ENCODE results near the gene SSTR4.

DNA sequence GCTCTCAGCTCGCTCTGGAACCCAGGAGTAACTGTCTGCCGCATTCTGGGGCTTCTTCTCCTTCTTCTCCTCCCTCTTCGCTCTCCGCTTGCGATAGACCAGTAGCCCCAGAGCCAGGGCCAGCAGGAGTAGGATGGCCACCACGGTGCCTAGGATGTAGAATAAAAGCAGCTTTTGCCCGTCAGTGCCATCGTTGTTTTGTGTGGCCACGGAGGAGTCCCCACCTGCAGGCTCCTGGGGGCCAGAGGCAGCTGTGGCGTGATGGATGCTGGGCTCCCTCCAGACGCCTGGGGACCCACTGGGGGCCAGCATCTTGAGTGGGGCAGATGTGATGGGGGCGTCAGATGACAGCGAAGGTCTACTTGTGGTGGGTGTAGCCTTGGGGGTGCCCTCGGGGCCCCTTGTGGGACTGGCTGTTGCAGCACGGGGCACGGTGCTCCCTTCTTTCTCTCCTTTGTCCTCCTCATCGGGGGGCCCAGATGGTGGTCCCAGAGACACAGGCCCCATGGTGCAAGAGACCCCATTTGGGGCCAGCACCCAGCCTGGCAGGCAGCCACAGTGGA, 49.3 kb downstream of the SSTR4 start:
- no peak for TF ChIP-seq POLR2AphosphoS5 (IDR thresholded peaks at IDR 0.05; ENCODE audit: low read depth, low read length)
- no peak for TF ChIP-seq CTCF (IDR thresholded peaks at IDR 0.05 in 2 of 3, conservative IDR thresholded peaks at IDR 0.05 in 1 of 3; ENCODE audit: borderline replicate concordance in 1 of 3, insufficient read depth in 1 of 3, low read depth in 2 of 3, low read length in 2 of 3)
- TF ChIP-seq POLR2A (IDR thresholded peaks at IDR 0.05; ENCODE audit: borderline replicate concordance, extremely low read depth, insufficient read depth, insufficient read length): no peak
- TF ChIP-seq ZFX (IDR thresholded peaks at IDR 0.05): no peak
- TF ChIP-seq SRF (IDR thresholded peaks at IDR 0.05; ENCODE audit: low read depth): no peak
- TF ChIP-seq CEBPB (IDR thresholded peaks at IDR 0.05; ENCODE audit: low read depth): no peak
- TF ChIP-seq EZH2 (IDR thresholded peaks at IDR 0.05): no peak
- no peak for TF ChIP-seq EZH2phosphoT487 (IDR thresholded peaks at IDR 0.05; ENCODE audit: borderline replicate concordance)
- no peak for TF ChIP-seq ZNF274 (IDR thresholded peaks at IDR 0.05; ENCODE audit: low read depth, low read length)
- TF ChIP-seq RAD21 (IDR thresholded peaks at IDR 0.05; ENCODE audit: low read depth): no peak
- TF ChIP-seq, protein P1, sequence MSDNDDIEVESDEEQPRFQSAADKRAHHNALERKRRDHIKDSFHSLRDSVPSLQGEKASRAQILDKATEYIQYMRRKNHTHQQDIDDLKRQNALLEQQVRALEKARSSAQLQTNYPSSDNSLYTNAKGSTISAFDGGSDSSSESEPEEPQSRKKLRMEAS (IDR thresholded peaks at IDR 0.05): no peak
- TF ChIP-seq YY1 (IDR thresholded peaks at IDR 0.05; ENCODE audit: extremely low read depth, insufficient replicate concordance, low read depth, low read length): no peak

Data from HCT116 (cell line).